Activated naive CD4-positive, alpha-beta T cell treated with anti-CD3 and anti-CD28 coated beads, Interleukin-2, amount 50 U/mL, for 72 hours (primary cell): ENCODE data around the gene SNRPA1. TPM values are rescaled to one million over a fixed set of nuclear protein-coding genes. Genes with fewer than 3 reads are reported as not detected.

ENCODE experiments used
- ATAC-seq, 2 donors: fragments of 150-1000 bp; cut with Tn5 transposase; 2 replicates each; pipeline ENCODE4 v1.10.0; 2021; ENCODE audit warnings: mild to moderate bottlenecking in 2 of 2, moderate library complexity in 2 of 2
- DNase-seq, 2 donors: peaks; one replicate each; pipeline ENCODE4 v3.0.0; 2021 to 2022; ENCODE audit warnings: low spot score in 2 of 2
- H3K27ac Mint-ChIP-seq, 2 donors: one replicate each; pipeline ENCODE4 v1.8.0; 2022; ENCODE audit warnings: mild to moderate bottlenecking in 2 of 2, mixed read lengths in 2 of 2
- H3K36me3 Mint-ChIP-seq, 2 donors: one replicate each; pipeline ENCODE4 v1.8.0; 2022; ENCODE audit warnings: mixed read lengths in 2 of 2
- H3K9me3 Mint-ChIP-seq, 2 donors: one replicate each; pipeline ENCODE4 v1.8.0; 2022; ENCODE audit warnings: mixed read lengths in 2 of 2
- total RNA-seq, 2 donors: library from RNA; stranded (reverse); gene quantifications; one replicate each; pipeline ENCODE4 v1.2.3, GENCODE V29; 2022

Gene SNRPA1
- total RNA-seq, 2 donors from 2014 or later = 163 to 174 TPM

DNA sequence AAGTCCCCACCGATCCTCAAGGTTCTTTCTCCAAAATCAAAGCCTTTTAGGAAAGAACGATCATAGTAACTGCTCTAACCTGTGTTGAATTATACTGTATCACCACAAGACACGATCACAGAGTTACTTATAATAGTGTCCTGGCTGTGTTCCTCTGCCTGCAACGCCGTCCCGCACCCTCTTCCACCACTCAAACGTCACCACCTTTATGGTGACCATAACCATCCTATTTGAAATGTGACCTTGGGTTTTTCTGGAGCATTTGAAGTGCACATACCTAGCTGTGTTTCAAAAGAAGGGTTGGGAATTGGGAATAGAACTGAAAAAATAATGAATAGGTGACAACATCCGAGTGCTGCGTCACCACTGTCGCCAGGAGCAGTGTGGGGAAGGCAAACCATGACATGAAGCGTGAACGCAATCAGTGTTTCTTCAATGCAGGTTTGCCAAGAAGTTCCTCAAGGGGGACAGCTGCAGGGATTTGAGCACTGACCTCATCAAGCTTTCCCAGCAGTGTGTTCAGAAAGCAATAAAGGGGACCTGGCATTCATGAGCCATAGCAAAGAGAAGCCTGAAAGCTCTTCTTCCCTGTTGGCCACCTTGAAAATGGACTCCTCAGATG lies 17.0 kb downstream of the SNRPA1 start:
- H3K27ac Mint-ChIP-seq = peak overlapping the region; percentile 89 to 93
- no peaks in the 10 kb centered on the region for H3K9me3 Mint-ChIP-seq
- peaks cover 26% of the 10 kb centered on the region in 2 donors for H3K36me3 Mint-ChIP-seq
- no peak for ATAC-seq
- DNase-seq = no peak

DNA sequence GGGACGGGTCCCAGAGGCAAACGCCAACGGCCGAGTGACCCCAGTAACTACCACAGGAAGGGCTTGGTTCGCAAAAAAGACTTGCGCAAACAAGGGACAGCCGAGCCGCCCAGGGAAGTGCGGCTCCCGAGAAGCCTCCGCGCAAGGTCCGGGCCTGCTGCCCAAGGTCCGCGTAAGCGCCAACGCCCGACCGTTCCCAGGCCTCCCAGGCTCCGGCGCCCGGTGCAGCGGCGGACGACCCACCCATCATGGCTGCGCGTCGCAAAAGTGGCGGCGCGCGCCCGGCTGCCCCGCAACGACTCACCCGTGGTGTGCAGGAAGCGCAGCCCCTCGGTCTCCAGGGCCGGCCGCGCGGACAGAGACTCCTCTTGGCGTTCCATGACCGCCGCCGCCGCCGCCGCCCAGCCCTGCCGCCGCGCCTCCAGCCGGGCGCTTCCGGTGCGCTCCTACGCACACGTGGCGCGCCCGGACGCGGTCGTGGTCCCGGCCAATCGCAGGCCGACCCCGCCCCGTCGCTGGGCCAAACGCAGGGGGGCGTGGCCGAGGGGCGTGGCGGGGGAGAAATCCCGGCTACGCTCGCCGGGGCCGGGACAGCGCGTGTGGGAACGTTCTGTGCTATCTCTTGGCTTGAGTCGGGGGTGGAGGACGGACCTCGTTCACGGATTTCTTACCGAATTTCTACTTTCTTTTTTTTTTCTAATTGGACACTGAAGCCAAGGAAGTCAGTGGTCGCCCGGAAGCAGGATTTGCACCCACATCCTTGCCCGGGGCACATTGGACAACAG lies 17.8 kb downstream of the SNRPA1 start, which contains the start of gene SELENOS:
Gene SELENOS, minus strand, starts transcription at position 448 of the 785 bp plus-strand sequence. Its CDS starts 68 bp downstream, at position 380.
- peak within 1 kb of the TSS; percentile 89 to 95 for H3K27ac Mint-ChIP-seq
- ATAC-seq (peak; percentile 94 to 99), DNase-seq (peak; percentile 92 to 96)
- H3K36me3 Mint-ChIP-seq = peaks cover 23 to 25% of the 10 kb centered on the region in 2 donors
- no peaks in the 10 kb centered on the region for H3K9me3 Mint-ChIP-seq

DNA sequence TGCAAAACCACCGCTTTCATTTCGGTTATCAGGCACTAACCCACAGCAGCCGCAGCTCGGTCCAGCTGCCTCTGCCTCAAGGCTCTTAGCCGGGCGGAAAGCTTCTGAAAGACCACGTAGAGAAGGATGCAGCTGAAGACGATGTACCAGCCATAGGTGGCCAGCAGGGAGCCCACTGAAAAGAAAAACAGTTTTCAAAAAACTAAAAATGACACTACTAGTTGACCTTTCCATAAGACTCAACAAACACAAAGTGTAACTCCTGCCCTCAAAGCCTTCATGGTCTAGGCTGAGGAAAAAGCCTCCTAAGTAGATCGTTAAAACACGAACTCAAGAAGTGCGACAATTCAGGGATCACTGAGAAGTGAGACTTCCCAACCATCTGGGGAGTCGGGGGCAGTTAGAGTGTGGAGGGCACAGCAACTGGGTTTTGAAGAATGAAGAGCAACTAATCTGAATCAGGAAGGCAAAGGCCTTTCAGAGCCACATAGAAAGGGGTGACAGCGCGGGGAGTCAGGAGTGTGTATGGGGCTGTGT lies 18.5 kb downstream of the SNRPA1 start:
- peaks cover 18 to 23% of the 10 kb centered on the region in 2 donors for H3K36me3 Mint-ChIP-seq
- ATAC-seq = peak in 1 of 2 donors; percentile 5

DNA sequence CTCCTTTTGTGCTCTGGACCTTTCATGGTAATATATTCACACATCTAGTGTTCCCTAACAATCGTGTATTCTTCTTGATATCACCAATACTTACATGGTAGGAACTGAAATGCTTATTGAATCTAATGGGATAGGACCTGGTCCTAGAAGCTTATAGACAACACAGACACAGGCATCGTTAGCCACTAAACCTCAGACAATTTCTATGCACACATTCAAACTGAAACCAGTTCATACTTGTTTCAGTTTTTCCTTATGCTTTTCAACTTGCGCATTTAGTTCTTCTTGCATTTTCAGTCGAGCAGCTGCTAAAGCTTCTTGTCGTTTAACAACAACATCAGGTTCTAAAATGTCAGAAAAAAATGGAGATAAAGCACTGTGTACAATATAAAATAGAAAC lies 20.0 kb downstream of the SNRPA1 start:
- Mint-ChIP-seq H3K36me3 (peaks cover 17 to 28% of the 10 kb centered on the region in 2 donors), H3K27ac (peak overlapping the region in 1 of 2 donors; percentile 67), H3K9me3 (no peaks in the 10 kb centered on the region)
- DNase-seq (no peak), ATAC-seq (peak in 1 of 2 donors; percentile 18)

More for the DNA sequence above, 18.5 kb downstream of the SNRPA1 start:
- DNase-seq = no peak
- H3K9me3 Mint-ChIP-seq = no peaks in the 10 kb centered on the region
- H3K27ac Mint-ChIP-seq = peak overlapping the region; percentile 89 to 95

DNA sequence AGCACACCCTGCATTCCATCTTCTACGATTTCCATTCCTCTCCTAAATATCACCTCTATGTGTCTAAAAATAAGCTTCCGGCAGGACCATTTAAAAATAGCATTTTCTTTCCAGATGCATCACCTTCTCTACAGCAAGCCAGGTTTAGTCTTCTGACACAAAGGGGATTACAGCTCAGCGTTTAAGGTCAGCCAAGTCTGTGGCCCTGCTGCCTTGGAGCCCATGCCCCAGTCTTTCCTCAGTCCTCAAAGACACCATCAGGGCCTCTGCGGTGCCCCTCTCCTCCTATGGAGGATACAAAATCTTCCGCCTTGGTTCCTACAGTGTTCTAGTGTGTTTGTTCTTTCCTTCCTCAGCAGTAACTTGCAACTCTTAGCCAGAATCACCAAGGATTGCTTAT lies 21.5 kb downstream of the SNRPA1 start:
- peaks cover 17 to 28% of the 10 kb centered on the region in 2 donors for H3K36me3 Mint-ChIP-seq
- ATAC-seq = no peak

DNA sequence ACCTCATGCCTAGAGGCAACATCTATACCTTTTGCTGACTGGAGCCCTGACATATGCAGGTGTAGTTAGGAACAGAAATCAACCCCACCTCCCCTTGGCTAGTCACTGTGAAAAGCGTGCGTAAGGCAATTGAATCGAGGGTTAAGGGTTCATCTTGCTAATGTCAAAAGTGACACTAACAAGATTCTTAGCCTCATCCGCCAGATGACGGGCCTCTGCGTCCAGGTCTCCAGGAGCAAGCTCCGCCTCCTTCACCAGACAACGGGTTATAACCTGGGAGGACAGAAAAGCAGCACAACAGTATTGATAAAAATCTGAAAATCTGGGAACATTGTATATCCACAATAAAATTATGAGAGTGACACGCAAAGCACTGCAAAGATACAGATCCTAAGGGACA lies 22.5 kb downstream of the SNRPA1 start:
- no peak for ATAC-seq
- H3K36me3 Mint-ChIP-seq = peaks cover 17 to 28% of the 10 kb centered on the region in 2 donors
- no peaks in the 10 kb centered on the region for H3K9me3 Mint-ChIP-seq
- H3K27ac Mint-ChIP-seq = no peak overlapping the region
- DNase-seq = no peak

More for the DNA sequence above, 21.5 kb downstream of the SNRPA1 start:
- DNase-seq = no peak
- Mint-ChIP-seq H3K9me3 (no peaks in the 10 kb centered on the region), H3K27ac (no peak overlapping the region)

DNA sequence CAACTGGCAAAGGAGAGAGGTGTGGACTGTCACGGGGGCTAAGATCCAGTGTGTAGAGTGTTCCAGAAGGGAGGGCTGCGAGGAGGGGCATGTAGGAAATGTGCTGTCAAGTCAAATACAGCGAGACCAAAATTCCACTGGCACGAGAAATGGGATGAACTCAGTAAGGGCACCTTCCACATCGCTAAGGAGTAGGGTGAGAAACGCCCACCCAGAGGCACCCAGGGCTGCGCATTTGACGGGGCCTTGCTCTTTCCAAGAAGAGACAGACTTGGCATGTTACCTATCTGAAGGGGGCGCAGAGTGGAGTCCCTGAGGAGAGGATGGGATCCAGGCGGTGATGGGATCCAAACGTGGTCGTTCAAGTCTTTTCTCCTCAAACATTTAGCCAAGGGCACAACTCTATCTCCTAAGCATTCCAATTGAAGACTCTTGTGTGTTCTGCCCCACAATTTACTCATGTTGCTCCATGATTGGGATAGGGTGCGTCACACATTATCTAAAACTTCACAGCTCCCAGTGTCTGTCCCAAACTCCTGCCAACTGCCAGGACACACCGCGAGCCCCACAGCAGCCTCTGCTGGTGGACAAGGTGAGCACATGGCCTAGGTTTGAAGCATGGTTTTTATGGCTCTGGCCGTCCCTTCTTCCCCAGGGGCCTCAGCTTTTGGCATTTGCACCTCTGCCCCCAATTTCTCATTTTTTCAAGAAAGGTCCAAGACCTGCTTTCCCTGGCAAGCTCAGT lies 25.4 kb downstream of the SNRPA1 start:
- H3K27ac Mint-ChIP-seq = no peak overlapping the region
- DNase-seq (no peak), ATAC-seq (no peak)
- no peaks in the 10 kb centered on the region for H3K9me3 Mint-ChIP-seq
- H3K36me3 Mint-ChIP-seq = peaks cover 13 to 17% of the 10 kb centered on the region in 2 donors

DNA sequence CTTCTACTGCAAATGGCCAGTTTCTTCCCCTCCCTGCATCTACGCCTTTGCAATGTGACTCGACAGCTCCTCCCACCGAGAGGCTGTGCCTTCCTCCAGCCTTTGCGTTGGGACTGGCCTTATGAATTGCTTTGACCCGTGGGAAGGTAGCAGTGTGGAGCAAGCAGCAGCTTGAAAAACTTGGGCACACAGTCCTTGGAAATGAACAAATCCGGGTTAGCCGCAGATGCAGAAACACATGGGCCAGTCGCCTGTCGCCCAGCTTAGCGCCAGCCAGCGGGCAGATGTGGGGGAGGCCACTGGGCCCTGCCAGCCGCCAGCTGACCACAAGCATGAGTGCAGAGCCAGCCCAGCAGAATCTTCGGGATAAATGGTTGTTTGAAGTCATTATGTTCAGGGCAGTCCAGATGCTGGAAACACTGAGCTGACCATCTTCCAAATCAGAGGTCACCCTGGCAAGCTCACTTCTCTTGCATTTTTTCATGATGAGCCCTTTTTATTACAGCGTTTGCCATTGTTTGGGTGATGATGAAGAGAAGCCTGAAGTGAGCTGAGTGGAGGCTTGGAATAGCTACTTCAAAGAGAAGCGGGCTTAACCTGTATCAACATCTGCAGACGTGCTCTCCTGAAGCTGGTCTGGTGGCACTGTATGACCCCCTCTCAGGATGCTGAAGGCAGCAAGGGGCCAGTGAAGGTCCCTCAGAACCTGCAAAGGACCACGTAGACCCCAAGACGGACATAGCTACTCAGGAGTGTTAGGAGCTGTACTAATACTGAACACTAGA lies 27.5 kb downstream of the SNRPA1 start:
- DNase-seq (no peak), ATAC-seq (no peak)
- Mint-ChIP-seq H3K9me3 (no peaks in the 10 kb centered on the region), H3K27ac (no peak overlapping the region), H3K36me3 (peaks cover 0 to 5% of the 10 kb centered on the region in 2 donors)

DNA sequence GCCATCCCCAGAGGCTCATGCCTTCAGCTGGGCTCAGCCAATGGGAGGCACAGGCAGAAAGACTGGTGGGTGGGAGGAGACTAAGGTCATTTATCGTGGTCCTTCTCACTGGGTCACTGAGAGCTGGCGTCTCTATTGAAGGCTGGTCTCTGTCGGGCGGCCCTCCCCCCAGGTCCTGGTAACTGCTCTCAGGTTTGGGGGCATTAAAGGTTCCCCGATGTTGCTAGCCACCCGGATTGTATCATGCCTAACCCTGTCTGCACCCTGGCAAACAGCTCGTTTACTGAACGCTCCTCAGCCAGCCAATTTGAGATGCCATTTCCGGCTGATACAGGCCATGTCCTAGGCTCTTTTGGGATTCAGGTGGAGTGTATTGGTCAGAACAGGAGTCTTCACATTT lies 28.3 kb downstream of the SNRPA1 start:
- DNase-seq (no peak), ATAC-seq (no peak)
- Mint-ChIP-seq H3K9me3 (no peaks in the 10 kb centered on the region), H3K27ac (no peak overlapping the region), H3K36me3 (peaks cover 0 to 5% of the 10 kb centered on the region in 2 donors)

DNA sequence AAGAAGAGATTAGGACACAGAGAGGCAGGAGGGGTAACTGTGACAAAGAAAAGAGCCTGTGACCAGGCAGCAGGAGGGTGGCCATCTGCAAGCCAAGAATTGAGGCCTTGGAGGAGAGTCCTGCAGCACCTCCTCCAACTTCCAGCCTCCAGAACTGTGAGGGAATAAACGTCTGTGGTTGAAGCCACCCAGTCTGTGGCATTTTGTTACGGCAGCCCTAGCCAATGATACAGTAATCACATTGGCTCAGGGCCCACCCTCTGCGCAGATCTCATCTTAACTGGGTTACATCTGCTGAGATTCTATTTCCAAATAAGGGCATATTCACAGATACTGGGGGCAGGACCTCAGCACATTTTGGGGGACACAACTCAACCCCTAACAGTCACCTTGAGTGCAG lies 29.0 kb downstream of the SNRPA1 start:
- H3K27ac Mint-ChIP-seq = no peak overlapping the region
- H3K36me3 Mint-ChIP-seq = no peaks in the 10 kb centered on the region
- no peak for DNase-seq
- no peaks in the 10 kb centered on the region for H3K9me3 Mint-ChIP-seq
- ATAC-seq = no peak

DNA sequence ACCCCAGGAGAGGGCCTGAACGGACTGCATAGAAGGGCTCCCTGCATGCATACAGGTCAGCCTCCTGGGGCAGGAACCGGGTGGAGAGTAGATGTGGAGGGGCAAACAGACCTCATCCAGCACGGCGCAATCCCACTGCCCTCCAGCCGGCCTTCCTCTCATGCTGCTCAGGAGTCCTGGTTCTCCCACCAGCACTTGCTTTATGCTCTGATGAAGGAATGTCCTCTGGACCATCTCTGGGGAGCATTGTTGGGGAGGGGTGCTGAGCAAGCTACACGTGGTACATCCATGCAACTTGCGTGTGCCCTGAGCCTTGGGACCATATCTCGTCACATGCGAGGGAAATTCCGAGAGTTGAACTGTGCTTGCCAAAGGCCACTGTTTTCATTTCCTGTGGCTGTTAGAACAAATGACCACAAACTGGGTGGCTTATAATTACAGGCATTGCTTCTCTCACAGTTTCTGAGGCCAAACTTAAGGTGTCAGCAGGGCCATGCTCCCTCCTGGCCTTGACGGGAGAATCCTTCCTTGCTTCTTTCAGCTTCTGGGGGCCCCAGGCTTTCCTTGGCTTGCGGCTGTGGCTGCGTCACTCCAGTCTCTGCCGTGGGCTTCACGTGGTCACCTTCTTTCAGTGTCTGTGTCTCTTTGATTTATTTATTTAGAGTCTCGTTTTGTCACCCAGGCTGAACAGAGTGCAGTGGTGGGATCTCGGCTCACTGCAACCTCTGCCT lies 30.0 kb downstream of the SNRPA1 start:
- DNase-seq (no peak), ATAC-seq (no peak)
- Mint-ChIP-seq H3K36me3 (no peaks in the 10 kb centered on the region), H3K27ac (peak overlapping the region in 1 of 2 donors; percentile 19), H3K9me3 (no peaks in the 10 kb centered on the region)

DNA sequence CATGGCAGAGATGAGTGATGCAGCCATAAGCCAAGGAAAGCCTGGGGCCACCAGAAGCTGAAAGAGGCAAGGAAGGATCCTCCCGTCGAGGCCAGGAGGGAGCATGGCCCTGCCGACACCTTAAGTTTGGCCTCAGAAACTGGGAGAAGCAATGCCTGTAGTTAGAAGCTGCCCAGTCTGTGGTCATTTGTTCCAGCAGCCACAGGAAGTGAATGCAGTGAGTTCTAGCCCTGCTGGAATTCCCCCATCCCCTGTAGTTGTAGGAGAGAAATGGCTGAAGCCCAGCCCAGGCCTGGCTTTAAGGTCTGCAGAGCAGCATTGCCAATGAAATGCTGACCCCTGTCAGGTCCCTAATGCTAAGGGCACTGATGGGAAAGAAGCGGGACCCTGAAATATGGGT lies 31.0 kb downstream of the SNRPA1 start:
- peak overlapping the region in 1 of 2 donors; percentile 19 for H3K27ac Mint-ChIP-seq
- no peaks in the 10 kb centered on the region for H3K9me3 Mint-ChIP-seq
- ATAC-seq (peak in 1 of 2 donors; percentile 41), DNase-seq (no peak)
- H3K36me3 Mint-ChIP-seq = no peaks in the 10 kb centered on the region

DNA sequence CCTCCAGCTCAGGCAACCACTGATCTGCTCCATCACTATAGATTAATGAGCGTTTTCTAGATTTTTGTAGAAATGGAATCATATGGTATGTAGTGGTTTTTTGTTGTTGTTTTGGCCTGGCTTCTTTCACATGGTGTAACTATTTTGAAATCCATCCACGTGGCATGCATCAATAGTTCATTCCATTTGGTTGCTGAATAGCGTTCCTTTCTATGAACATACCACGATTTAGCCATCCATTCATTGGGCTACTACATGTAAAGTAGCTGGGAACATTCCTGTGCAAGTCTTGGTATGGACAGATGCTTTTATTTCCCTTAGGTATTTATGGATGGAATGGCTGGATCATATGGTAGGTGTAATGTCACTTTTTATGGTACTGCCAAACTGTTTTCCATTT lies 32.5 kb downstream of the SNRPA1 start:
- Mint-ChIP-seq H3K36me3 (no peaks in the 10 kb centered on the region), H3K27ac (no peak overlapping the region), H3K9me3 (no peaks in the 10 kb centered on the region)
- DNase-seq (no peak), ATAC-seq (no peak)

DNA sequence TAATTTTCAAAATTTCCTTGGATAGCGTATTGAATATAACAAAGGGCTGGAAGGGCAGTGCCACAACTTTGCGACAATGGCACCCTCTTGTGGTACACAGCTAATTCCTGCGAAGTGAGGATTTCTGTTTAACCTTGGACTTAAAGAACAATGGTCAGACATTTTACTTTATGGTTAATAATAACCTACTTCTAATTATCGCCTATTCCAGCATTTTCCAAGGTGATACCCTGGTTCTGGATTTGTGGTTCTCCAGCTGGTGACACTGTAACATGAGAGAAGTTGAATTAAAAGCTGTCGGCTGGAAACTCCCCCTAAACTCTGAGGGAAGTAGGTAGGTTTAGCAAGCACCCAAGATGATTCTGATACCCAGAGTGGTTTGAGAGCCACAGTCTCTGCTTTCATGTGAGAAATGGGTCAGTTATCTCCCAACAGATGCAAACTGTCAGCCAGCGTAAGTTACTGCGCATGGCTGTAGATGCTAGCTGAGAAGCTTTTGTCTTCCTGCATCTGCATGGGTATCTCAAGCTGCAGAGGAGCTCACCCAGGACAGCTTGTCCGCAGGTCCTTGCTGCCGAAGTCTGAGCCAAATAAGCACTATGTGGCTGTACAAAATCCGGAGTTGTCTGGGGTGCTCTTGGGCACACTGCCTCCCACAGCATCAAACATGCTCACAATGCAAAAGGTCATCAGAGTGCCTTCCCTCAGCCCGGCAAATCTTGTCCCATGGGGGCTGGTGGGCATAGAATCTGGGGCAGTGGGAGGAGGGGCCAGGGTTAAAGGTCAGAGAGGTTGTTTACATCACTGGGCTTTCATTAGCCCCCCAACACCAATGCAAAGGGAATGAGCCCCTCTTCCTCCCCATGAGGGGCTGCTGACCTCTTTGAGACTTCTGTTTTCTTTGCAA lies 36.6 kb downstream of the SNRPA1 start:
- Mint-ChIP-seq H3K36me3 (no peaks in the 10 kb centered on the region), H3K27ac (no peak overlapping the region), H3K9me3 (no peaks in the 10 kb centered on the region)
- ATAC-seq (peak; percentile 59 to 73), DNase-seq (peak in 1 of 2 donors; percentile 53)

DNA sequence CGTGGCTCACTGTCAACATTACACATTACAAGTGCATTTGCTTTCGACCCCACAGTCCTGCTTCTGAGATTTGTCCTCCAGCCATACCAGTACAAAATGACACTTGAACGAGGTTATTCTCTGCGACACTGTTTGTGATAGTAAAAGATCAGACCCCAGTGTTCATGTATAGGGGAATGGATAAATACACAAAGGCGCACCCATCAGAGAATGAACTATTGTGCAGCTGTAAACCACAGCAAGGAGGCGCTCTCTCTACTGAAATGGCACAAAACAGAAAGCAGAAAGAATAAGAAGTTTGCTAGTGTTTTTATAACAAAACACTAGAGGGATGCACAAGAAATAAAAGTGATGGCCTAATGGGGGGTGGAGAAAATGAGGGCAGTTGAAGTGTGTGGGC lies 38.3 kb downstream of the SNRPA1 start:
- no peak for ATAC-seq

More for the DNA sequence above, 38.3 kb downstream of the SNRPA1 start:
- no peaks in the 10 kb centered on the region for H3K36me3 Mint-ChIP-seq
- H3K9me3 Mint-ChIP-seq = no peaks in the 10 kb centered on the region
- no peak for DNase-seq
- no peak overlapping the region for H3K27ac Mint-ChIP-seq
